Lung (tissue), 12 donors: ENCODE measurements around the gene KRT4. TPM values are rescaled to one million over a fixed set of nuclear protein-coding genes. Genes with fewer than 3 reads are reported as not detected.

Experiments
- ATAC-seq: fragments of 200-7000 bp; cut with Tn5 transposase; one replicate; pipeline ENCODE4 v1.9.1; 2020; ENCODE audit warnings: moderate number of reproducible peaks; ENCODE audit not compliant: insufficient read depth, low FRiP score
- DNase-seq, 3 donors: peaks; one replicate each; pipeline ENCODE4 v3.0.0-alpha.2; 2013 to 2017
- H3K27ac ChIP-seq, 2 donors: one replicate each; pipeline ENCODE4 v1.5.1; 2013; ENCODE audit warnings: mild to moderate bottlenecking in 2 of 2, moderate library complexity in 2 of 2, control low read depth in 1 of 2, inconsistent platforms in 1 of 2, low read depth in 1 of 2, low read length in 1 of 2
- H3K27me3 ChIP-seq, 3 donors: one replicate each; pipeline ENCODE4 v1.5.1; 2013; ENCODE audit warnings: low read length in 2 of 3; ENCODE audit not compliant: control insufficient read depth in 3 of 3, insufficient read depth in 3 of 3
- H3K36me3 ChIP-seq, 4 donors: one replicate each; pipeline ENCODE4 v1.5.1; 2013; ENCODE audit warnings: low read length in 4 of 4, mild to moderate bottlenecking in 1 of 4, moderate library complexity in 1 of 4; ENCODE audit not compliant: control insufficient read depth in 4 of 4, insufficient read depth in 4 of 4
- H3K4me1 ChIP-seq, 5 donors: one replicate each; pipeline ENCODE4 v1.5.1; 2013; ENCODE audit warnings: low read length in 5 of 5, mild to moderate bottlenecking in 2 of 5, moderate library complexity in 1 of 5; ENCODE audit not compliant: control insufficient read depth in 5 of 5, insufficient read depth in 5 of 5
- H3K4me3 ChIP-seq: one replicate; pipeline ENCODE4 v1.5.1; 2013; ENCODE audit warnings: mild to moderate bottlenecking, control low read depth, moderate library complexity
- H3K9ac ChIP-seq, 2 donors: one replicate each; pipeline ENCODE4 v1.5.1; 2013; ENCODE audit warnings: low read length in 2 of 2, control low read depth in 1 of 2; ENCODE audit not compliant: insufficient read depth in 1 of 2
- H3K9me3 ChIP-seq, 4 donors: one replicate each; pipeline ENCODE4 v1.5.1; 2013; ENCODE audit warnings: low read length in 3 of 4, mild to moderate bottlenecking in 1 of 4, moderate library complexity in 1 of 4; ENCODE audit not compliant: control insufficient read depth in 4 of 4, insufficient read depth in 3 of 4
- WGBS, 2 donors: extraction: QIAGEN DNeasy Blood & Tissue Kit; methylation state at CpG; one replicate each; pipeline ENCODE4 v1.1.7; 2013; 5-methylcytosine and 5-hydroxymethylcytosine counted together
- polyA plus RNA-seq, 2 donors: library from polyadenylated mRNA; stranded (reverse); fragments of 200-250 nt; gene quantifications; one replicate each; pipeline ENCODE4 v1.2.1, GENCODE V29; 2013
- total RNA-seq, 2 donors: library from RNA; depleted of rRNA in 1 of 2; stranded (reverse); fragments of >200 nt in 1 of 2; gene quantifications; one replicate each; pipeline ENCODE4 v1.2.1, GENCODE V29; 2014 to 2021
- TF ChIP-seq, protein P1 (sequence below): IDR thresholded peaks from 2 replicates; pipeline ENCODE4 v1.5.1; 2012; ENCODE audit warnings: mild to moderate bottlenecking; ENCODE audit errors: control extremely low read depth, extremely low read depth
- donor health status: control.
- donor health status: control.
- donor health status: Bipolar disorder and iron deficiency.
- donor health status: healthy.
- donor health status: DM: yes; HTN: yes; CAD: no.

KRT4 gene
- total and polyA plus RNA-seq, 4 donors: 1.3 to 7.7 (median 3.4) TPM

DNA sequence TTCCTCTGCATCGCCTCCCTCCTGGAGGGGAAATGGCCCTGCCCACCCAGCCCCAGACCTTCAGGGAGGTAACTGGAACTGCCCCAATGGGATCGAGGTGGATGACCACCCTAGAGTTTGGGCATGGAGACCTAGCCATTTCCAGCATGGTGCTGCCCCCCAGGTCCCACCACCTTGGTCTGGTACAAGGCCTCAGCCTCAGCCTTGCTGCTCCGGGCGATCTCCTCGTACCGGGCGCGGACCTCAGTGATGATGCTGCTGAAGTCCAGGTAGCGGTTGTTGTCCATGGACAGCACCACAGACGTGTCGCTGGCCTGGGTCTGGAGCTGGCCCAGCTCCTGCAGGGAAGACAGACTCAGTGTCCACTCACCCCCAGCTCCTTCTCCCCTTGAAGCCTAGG lies 30.5 kb upstream of the KRT4 start:
- no peak for DNase-seq

GRCh38 chr12:52839436-52840105 lies 25.7 kb upstream of the KRT4 start:
- no peaks in the 10 kb centered on the region for H3K9me3 ChIP-seq
- no peaks in the 10 kb centered on the region for H3K36me3 ChIP-seq
- DNase-seq: no peak
- 80 to 90% methylated on average over 18 of the region's 18 CpGs for WGBS, 2 donors
- no peak overlapping the region for H3K27ac ChIP-seq
- H3K4me1 ChIP-seq: no peaks in the 10 kb centered on the region
- TF ChIP-seq, protein P1, sequence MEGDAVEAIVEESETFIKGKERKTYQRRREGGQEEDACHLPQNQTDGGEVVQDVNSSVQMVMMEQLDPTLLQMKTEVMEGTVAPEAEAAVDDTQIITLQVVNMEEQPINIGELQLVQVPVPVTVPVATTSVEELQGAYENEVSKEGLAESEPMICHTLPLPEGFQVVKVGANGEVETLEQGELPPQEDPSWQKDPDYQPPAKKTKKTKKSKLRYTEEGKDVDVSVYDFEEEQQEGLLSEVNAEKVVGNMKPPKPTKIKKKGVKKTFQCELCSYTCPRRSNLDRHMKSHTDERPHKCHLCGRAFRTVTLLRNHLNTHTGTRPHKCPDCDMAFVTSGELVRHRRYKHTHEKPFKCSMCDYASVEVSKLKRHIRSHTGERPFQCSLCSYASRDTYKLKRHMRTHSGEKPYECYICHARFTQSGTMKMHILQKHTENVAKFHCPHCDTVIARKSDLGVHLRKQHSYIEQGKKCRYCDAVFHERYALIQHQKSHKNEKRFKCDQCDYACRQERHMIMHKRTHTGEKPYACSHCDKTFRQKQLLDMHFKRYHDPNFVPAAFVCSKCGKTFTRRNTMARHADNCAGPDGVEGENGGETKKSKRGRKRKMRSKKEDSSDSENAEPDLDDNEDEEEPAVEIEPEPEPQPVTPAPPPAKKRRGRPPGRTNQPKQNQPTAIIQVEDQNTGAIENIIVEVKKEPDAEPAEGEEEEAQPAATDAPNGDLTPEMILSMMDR: no peak
- H3K4me3 ChIP-seq: no peak overlapping the region
- H3K9ac ChIP-seq: no peak overlapping the region
- peaks cover 0 to 26% (median 0%) of the 10 kb centered on the region in 3 donors for H3K27me3 ChIP-seq
- no peak for ATAC-seq

More for the DNA sequence above, 30.5 kb upstream of the KRT4 start:
- H3K9me3 ChIP-seq: no peaks in the 10 kb centered on the region
- no peak overlapping the region for H3K4me3 ChIP-seq
- H3K27me3 ChIP-seq: peaks cover 0 to 14% (median 0%) of the 10 kb centered on the region in 3 donors
- peaks cover 0 to 5% (median 0%) of the 10 kb centered on the region in 5 donors for H3K4me1 ChIP-seq
- TF ChIP-seq, protein P1: no peak
- no peaks in the 10 kb centered on the region for H3K36me3 ChIP-seq
- ATAC-seq: no peak
- no peak overlapping the region for H3K9ac ChIP-seq
- no peak overlapping the region for H3K27ac ChIP-seq
- 94 to 98% methylated on average over 11 of the region's 11 CpGs for WGBS, 2 donors

DNA sequence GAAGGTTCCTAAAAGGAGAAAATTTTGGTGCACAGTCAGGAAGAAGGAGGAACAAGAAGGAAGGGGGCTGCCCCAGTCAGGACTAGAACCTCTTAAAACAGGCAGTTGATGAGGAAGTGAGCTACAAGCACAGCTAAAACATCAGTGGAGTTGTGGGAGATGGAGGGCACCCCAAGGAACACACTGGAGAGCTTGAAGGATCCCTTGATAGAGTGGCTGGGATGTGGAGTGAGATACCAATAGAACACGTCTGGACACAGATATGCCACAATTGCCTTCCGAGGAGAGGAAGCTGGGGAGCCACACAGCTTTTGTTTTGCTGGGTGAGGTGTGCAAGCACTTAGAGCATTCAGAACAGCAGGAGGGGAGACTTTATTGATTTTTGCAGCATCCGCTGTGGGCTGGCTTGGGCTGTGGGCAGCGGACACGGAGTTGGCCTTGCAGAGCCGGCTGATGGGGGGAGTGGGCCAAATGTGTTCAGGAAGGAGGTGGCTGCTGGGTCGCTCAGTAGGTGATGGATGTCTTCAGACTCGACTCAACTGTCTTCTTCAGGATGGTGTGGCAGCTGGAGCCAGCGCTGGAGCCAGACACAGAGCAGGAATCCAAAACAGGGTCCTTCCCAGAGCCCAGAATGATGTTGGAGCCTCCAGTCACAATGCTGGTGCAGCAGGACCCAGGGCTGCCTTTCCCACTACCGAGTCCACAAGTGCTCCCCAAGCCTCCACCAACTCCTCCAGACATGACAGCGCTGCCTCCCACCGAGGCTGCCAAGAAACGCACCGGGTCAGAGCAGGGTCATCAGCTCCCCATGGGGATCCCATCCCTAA lies 24.9 kb upstream of the KRT4 start:
- H3K27ac ChIP-seq: no peak overlapping the region
- TF ChIP-seq, protein P1: no peak
- peaks cover 0 to 23% (median 0%) of the 10 kb centered on the region in 3 donors for H3K27me3 ChIP-seq
- whole genome bisulfite sequencing, 2 donors: 56 to 62% methylated on average over 14 of the region's 14 CpGs
- no peak overlapping the region for H3K4me3 ChIP-seq
- ATAC-seq (no peak), DNase-seq (no peak)
- no peaks in the 10 kb centered on the region for H3K4me1 ChIP-seq
- H3K36me3 ChIP-seq: no peaks in the 10 kb centered on the region
- H3K9me3 ChIP-seq: no peaks in the 10 kb centered on the region
- no peak overlapping the region for H3K9ac ChIP-seq
